HepG2 (cell line): Measurements from ENCODE around the gene NFATC4. TPM values are rescaled to one million over a fixed set of nuclear protein-coding genes. Genes with fewer than 3 reads are reported as not detected.

Experiments
- FOSL2 ChIP-seq: sonication (generic); formaldehyde crosslinking; IDR thresholded peaks from 2 replicates; pipeline ENCODE4 v1.4.0; 2020; ENCODE audit warnings: missing genetic modification reagents
- SNAPC2 ChIP-seq: sonication (generic); formaldehyde crosslinking; IDR thresholded peaks from 2 replicates; pipeline ENCODE4 v1.8.1; 2022; ENCODE audit warnings: mild to moderate bottlenecking, missing genetic modification reagents
- ZBTB7A ChIP-seq: sonication (generic); formaldehyde crosslinking; IDR thresholded peaks from 2 replicates; pipeline ENCODE4 v1.8.0; 2022; ENCODE audit warnings: mild to moderate bottlenecking, missing genetic modification reagents
- ZNF564 ChIP-seq: sonication (generic); formaldehyde crosslinking; IDR thresholded peaks from 2 replicates; pipeline ENCODE4 v1.8.1; 2023; ENCODE audit warnings: mild to moderate bottlenecking, missing genetic modification reagents
- ZNF772 ChIP-seq: sonication (generic); formaldehyde crosslinking; IDR thresholded peaks from 2 replicates; pipeline ENCODE4 v1.5.0; 2020; ENCODE audit warnings: mild to moderate bottlenecking, missing genetic modification reagents
- ZSCAN31 ChIP-seq: sonication (generic); formaldehyde crosslinking; IDR thresholded peaks from 2 replicates; pipeline ENCODE4 v1.5.0; 2020; ENCODE audit warnings: low read depth, mild to moderate bottlenecking, missing genetic modification reagents
- polyA plus RNA-seq, 8 experiments: library from polyadenylated mRNA; depleted of rRNA in 3 of 8; stranded (reverse) in 7 of 8; unstranded in 1 of 8; fragments of >200 nt; fragmentation: Illumina TruSeq in 4 of 8; extraction: Trizol in 4 of 8; gene quantifications; 2 replicates each; pipeline versions ENCODE4 v1.2.1 to v1.2.3, GENCODE V29; 2011 to 2016; ENCODE audit warnings: low read depth in 4 of 8, missing spikeins in 1 of 8, mixed read lengths in 1 of 8; ENCODE audit not compliant: insufficient read depth in 1 of 8
- total RNA-seq, 5 experiments: library from RNA; depleted of rRNA; stranded (reverse); fragments of >200 nt; fragmentation: Illumina TruSeq; extraction: Trizol; gene quantifications; 2 replicates each; pipeline ENCODE4 v1.2.3, GENCODE V29; 2016; ENCODE audit warnings: low read depth in 1 of 5
- TF ChIP-seq, protein P1 (sequence below): sonication (generic); formaldehyde crosslinking; IDR thresholded peaks from 2 replicates; pipeline ENCODE4 v1.8.0; 2022; ENCODE audit warnings: missing genetic modification reagents, mild to moderate bottlenecking, inconsistent platforms, borderline replicate concordance
- TF ChIP-seq, protein P2 (sequence below): sonication (generic); formaldehyde crosslinking; IDR thresholded peaks from 2 replicates; pipeline ENCODE4 v1.5.1; 2020; ENCODE audit warnings: mild to moderate bottlenecking, missing genetic modification reagents, borderline replicate concordance
- TF ChIP-seq, protein P3 (sequence below): sonication (generic); formaldehyde crosslinking; IDR thresholded peaks from 2 replicates; pipeline ENCODE4 v1.4.0; 2020; ENCODE audit warnings: mild to moderate bottlenecking, missing genetic modification reagents
- TF ChIP-seq, protein P4 (sequence below): sonication (generic); formaldehyde crosslinking; IDR thresholded peaks from 2 replicates; pipeline ENCODE4 v1.4.0; 2020; ENCODE audit warnings: mild to moderate bottlenecking, missing genetic modification reagents

Gene NFATC4
- total and polyA plus RNA-seq, 2 of the 13 experiments (the other 11 are each of a cell fraction or from before 2014, with no cell fraction given) = 0.04 to 0.15 TPM

DNA sequence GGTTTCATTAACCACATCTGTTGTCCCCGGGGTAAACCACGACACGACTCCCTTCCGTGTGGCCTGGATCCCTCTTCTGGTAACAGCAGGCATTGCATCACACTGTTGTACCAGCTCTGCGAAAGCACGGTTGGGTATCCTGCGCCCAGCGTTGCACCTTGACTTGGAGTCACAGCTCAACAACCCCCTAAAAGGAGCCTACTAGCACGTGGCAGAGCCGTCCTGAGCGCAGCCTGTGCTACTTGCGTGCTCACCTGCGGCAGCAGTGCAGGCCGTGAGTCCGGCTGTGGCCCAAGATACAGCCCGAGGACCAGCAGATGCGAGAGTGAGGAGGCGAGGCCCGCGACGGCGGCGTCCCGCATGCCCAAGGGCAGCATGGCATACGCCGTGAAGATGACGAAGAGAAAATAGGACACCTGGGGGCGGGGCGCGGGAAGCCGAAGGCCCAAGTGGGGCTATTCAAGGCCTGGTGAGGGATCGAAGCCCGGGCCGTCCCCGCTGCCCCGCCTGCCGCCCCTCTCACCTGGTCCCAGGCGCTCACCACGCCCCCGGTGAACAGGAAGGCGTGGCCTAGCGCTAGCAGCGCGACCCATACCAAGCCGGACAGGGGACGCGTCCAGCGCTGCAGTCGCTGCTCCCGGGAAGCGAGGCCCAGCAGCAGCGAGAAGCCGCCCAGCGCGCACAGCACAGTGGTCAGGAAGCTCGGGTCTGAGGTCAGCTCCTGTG is 35.6 kb upstream of the NFATC4 start (continued):
- peak; percentile 99 for TF ChIP-seq ZSCAN31 (CRISPR knock-in tag)
- TF ChIP-seq, protein P1, sequence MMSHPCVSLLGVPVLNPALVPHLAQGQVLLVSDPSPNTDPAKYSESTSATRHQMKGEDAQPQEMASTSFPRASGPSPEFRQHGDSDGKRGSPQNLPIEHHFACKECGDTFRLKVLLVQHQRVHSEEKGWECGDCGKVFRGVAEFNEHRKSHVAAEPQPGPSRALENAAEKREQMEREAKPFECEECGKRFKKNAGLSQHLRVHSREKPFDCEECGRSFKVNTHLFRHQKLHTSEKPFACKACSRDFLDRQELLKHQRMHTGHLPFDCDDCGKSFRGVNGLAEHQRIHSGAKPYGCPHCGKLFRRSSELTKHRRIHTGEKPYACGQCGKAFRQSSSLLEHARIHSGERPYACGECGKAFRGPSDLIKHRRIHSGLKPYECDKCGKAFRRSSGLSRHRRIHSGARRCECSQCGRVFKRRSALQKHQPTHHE = peak; percentile 61; the same call in 1 of the 2 replicates
- TF ChIP-seq ZNF564 = peak; percentile 97; the same call in 1 of the 2 replicates
- TF ChIP-seq, protein P2, sequence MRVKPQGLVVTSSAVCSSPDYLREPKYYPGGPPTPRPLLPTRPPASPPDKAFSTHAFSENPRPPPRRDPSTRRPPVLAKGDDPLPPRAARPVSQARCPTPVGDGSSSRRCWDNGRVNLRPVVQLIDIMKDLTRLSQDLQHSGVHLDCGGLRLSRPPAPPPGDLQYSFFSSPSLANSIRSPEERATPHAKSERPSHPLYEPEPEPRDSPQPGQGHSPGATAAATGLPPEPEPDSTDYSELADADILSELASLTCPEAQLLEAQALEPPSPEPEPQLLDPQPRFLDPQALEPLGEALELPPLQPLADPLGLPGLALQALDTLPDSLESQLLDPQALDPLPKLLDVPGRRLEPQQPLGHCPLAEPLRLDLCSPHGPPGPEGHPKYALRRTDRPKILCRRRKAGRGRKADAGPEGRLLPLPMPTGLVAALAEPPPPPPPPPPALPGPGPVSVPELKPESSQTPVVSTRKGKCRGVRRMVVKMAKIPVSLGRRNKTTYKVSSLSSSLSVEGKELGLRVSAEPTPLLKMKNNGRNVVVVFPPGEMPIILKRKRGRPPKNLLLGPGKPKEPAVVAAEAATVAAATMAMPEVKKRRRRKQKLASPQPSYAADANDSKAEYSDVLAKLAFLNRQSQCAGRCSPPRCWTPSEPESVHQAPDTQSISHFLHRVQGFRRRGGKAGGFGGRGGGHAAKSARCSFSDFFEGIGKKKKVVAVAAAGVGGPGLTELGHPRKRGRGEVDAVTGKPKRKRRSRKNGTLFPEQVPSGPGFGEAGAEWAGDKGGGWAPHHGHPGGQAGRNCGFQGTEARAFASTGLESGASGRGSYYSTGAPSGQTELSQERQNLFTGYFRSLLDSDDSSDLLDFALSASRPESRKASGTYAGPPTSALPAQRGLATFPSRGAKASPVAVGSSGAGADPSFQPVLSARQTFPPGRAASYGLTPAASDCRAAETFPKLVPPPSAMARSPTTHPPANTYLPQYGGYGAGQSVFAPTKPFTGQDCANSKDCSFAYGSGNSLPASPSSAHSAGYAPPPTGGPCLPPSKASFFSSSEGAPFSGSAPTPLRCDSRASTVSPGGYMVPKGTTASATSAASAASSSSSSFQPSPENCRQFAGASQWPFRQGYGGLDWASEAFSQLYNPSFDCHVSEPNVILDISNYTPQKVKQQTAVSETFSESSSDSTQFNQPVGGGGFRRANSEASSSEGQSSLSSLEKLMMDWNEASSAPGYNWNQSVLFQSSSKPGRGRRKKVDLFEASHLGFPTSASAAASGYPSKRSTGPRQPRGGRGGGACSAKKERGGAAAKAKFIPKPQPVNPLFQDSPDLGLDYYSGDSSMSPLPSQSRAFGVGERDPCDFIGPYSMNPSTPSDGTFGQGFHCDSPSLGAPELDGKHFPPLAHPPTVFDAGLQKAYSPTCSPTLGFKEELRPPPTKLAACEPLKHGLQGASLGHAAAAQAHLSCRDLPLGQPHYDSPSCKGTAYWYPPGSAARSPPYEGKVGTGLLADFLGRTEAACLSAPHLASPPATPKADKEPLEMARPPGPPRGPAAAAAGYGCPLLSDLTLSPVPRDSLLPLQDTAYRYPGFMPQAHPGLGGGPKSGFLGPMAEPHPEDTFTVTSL (CRISPR knock-in tag) = peak; percentile 43; the same call in 1 of the 2 replicates
- TF ChIP-seq, protein P3, sequence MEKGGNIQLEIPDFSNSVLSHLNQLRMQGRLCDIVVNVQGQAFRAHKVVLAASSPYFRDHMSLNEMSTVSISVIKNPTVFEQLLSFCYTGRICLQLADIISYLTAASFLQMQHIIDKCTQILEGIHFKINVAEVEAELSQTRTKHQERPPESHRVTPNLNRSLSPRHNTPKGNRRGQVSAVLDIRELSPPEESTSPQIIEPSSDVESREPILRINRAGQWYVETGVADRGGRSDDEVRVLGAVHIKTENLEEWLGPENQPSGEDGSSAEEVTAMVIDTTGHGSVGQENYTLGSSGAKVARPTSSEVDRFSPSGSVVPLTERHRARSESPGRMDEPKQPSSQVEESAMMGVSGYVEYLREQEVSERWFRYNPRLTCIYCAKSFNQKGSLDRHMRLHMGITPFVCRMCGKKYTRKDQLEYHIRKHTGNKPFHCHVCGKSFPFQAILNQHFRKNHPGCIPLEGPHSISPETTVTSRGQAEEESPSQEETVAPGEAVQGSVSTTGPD (CRISPR knock-in tag) = no peak
- TF ChIP-seq FOSL2 = peak; percentile 57; the same call in 1 of the 2 replicates
- peak; percentile 19; the same call in 1 of the 2 replicates for TF ChIP-seq ZBTB7A
- TF ChIP-seq, protein P4, sequence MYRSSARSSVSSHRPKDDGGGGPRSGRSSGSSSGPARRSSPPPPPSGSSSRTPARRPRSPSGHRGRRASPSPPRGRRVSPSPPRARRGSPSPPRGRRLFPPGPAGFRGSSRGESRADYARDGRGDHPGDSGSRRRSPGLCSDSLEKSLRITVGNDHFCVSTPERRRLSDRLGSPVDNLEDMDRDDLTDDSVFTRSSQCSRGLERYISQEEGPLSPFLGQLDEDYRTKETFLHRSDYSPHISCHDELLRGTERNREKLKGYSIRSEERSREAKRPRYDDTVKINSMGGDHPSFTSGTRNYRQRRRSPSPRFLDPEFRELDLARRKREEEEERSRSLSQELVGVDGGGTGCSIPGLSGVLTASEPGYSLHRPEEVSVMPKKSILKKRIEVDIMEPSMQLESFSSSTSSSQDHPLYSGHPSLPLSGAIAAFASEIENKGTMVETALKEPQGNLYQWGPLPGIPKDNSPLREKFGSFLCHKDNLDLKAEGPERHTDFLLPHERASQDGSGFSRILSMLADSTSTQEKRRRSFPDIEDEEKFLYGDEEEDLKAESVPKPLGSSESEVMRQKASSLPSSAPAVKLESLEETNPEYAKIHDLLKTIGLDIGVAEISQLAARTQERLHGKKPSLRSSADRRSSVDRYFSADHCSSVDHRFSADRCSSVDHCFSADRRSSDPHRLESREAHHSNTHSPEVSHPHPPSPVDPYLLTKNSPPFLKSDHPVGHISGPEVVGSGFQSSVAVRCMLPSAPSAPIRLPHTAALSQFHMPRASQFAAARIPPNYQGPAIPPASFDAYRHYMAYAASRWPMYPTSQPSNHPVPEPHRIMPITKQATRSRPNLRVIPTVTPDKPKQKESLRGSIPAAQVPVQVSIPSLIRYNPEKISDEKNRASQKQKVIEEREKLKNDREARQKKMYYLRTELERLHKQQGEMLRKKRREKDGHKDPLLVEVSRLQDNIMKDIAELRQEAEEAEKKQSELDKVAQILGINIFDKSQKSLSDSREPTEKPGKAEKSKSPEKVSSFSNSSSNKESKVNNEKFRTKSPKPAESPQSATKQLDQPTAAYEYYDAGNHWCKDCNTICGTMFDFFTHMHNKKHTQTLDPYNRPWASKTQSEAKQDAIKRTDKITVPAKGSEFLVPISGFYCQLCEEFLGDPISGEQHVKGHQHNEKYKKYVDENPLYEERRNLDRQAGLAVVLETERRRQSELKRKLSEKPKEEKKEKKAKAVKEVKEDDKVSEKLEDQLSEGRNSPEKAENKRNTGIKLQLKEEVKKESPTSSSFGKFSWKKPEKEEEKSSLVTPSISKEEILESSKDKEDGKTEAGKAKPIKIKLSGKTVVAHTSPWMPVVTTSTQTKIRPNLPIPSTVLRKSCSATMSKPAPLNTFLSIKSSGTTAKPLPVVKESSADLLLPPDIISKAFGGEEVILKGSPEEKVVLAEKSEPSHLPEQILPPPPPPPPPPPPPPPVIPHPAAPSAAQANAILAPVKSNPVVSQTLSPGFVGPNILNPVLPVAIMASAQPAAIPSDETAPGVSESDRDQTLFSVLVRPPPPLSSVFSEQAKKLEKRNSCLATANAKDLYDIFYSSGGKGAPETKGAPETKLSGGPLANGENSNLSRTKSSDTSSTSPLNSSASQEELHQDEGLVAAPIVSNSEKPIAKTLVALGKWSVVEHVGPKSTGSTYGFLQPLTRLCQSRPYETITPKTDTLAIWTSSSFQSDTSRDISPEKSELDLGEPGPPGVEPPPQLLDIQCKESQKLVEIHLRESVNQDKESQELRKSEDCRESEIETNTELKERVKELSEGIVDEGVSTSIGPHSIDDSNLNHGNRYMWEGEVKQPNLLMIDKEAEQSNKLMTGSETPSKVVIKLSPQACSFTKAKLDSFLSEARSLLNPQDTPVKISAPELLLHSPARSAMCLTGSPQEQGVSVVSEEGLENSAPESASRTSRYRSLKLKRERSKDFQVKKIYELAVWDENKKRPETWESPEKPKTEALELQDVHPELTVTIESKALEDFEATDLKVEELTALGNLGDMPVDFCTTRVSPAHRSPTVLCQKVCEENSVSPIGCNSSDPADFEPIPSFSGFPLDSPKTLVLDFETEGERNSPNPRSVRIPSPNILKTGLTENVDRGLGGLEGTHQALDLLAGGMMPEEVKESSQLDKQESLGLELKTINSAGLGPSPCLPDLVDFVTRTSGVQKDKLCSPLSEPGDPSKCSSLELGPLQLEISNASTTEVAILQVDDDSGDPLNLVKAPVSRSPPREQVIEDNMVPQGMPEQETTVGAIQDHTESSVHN (CRISPR knock-in tag) = peak; percentile 94
- TF ChIP-seq SNAPC2 = peak; percentile 55; the same call in 1 of the 2 replicates
- peak; percentile 94; the same call in 1 of the 2 replicates for TF ChIP-seq ZNF772 (CRISPR knock-in tag)
